ENCODE measurements around the gene LYL1.
"Not testable (repeated sequence)": the region's sequence is repeated elsewhere in the genome, so short reads cannot be mapped to it uniquely, and the experiment has no call there.

LYL1 gene

GRCh38 chr19:13102666-13103580 lies at the start of gene LYL1:
TSS of gene LYL1 (minus strand) at chr19:13102858. CDS start at chr19:13101171, 1,687 bp downstream.
- peak; percentile 45 for DNase-seq

- DNase-seq = peak; percentile 95
Measured at GRCh38 chr19:13151605-13152355, 49.1 kb upstream of the LYL1 start.

GRCh38 chr19:13150931-13151604 lies 48.4 kb upstream of the LYL1 start:
- peak; percentile 52 for DNase-seq

- DNase-seq = peak; percentile 93
Measured at GRCh38 chr19:13150187-13150930, 47.7 kb upstream of the LYL1 start, which contains the start of the genes IER2 and STX10. TSS of gene IER2 (plus strand) at chr19:13150411. CDS start at chr19:13153187, 2,776 bp downstream. TSS of gene STX10 (minus strand) at chr19:13150375. CDS start at chr19:13150173, 202 bp downstream.

- no peak for DNase-seq
Measured at GRCh38 chr19:13149628-13150186, 47.0 kb upstream of the LYL1 start.

- DNase-seq = not testable (repeated sequence)
Measured at GRCh38 chr19:13149173-13149627, 46.5 kb upstream of the LYL1 start.

GRCh38 chr19:13146763-13147563 lies 44.3 kb upstream of the LYL1 start:
- no peak for DNase-seq

GRCh38 chr19:13139633-13140311 lies 37.1 kb upstream of the LYL1 start:
- DNase-seq = no peak

- DNase-seq = no peak
Measured at GRCh38 chr19:13138916-13139198, 36.2 kb upstream of the LYL1 start.

- DNase-seq = no peak
Measured at GRCh38 chr19:13138171-13138915, 35.7 kb upstream of the LYL1 start.

GRCh38 chr19:13137290-13137794 lies 34.7 kb upstream of the LYL1 start:
- no peak for DNase-seq

GRCh38 chr19:13135068-13136062 lies 32.7 kb upstream of the LYL1 start:
- no peak for DNase-seq

GRCh38 chr19:13134626-13135025 lies 32.0 kb upstream of the LYL1 start:
- no peak for DNase-seq

GRCh38 chr19:13133241-13133870 lies 30.7 kb upstream of the LYL1 start:
- DNase-seq = no peak

GRCh38 chr19:13132471-13133180 lies 30.0 kb upstream of the LYL1 start:
- DNase-seq = peak; percentile 40

GRCh38 chr19:13130886-13131490 lies 28.3 kb upstream of the LYL1 start:
- DNase-seq = no peak

GRCh38 chr19:13129384-13129783 lies 26.7 kb upstream of the LYL1 start:
- DNase-seq = no peak
